ENCODE measurements around the gene VWA5B1.

GRCh38 chr1:20375563-20375962, 84.9 kb downstream of the VWA5B1 start:
- no peak for TF ChIP-seq CTCF (IDR thresholded peaks at IDR 0.05)
- TF ChIP-seq POLR2A (IDR thresholded peaks at IDR 0.05) = no peak

All from gastroesophageal sphincter (tissue), 3 donors.